HCT116 (cell line): ENCODE measurements around the gene GRB7.

Experiments
- EZH2phosphoT487 ChIP-seq: fragments of 200-600 bp; IDR thresholded peaks from 2 replicates; pipeline ENCODE4 v1.6.1; 2018; ENCODE audit warnings: antibody characterized with exemption, borderline replicate concordance
- POLR2A ChIP-seq: IDR thresholded peaks from 2 replicates; pipeline ENCODE4 v1.7.0; 2011; ENCODE audit warnings: borderline replicate concordance; ENCODE audit not compliant: insufficient read depth, insufficient read length; ENCODE audit errors: extremely low read depth
- YY1 ChIP-seq: IDR thresholded peaks from 2 replicates; pipeline ENCODE4 v1.6.1; 2011; ENCODE audit warnings: low read length, low read depth, moderate library complexity, mild to moderate bottlenecking; ENCODE audit not compliant: insufficient replicate concordance; ENCODE audit errors: extremely low read depth
- TF ChIP-seq, protein P1 (sequence below): IDR thresholded peaks from 2 replicates; pipeline ENCODE4 v1.6.1; 2012
- TF ChIP-seq, protein P2 (sequence below), 3 experiments: fragments of 200-600 bp in 1 of 3; sonication (generic) in 1 of 3; IDR thresholded peaks in 2 of 3; conservative IDR thresholded peaks in 1 of 3; 2 replicates each; pipeline ENCODE4 v1.5.1; 2012 to 2017; ENCODE audit warnings: low read depth in 2 of 3, low read length in 2 of 3, antibody characterized with exemption in 1 of 3, borderline replicate concordance in 1 of 3, control low read depth in 1 of 3, mild to moderate bottlenecking in 1 of 3, mixed read lengths in 1 of 3, mixed run types in 1 of 3, moderate library complexity in 1 of 3; ENCODE audit not compliant: insufficient read depth in 1 of 3

GRCh38 chr17:39772415-39772814, 34.7 kb downstream of the GRB7 start:
- TF ChIP-seq, protein P1, sequence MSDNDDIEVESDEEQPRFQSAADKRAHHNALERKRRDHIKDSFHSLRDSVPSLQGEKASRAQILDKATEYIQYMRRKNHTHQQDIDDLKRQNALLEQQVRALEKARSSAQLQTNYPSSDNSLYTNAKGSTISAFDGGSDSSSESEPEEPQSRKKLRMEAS, result no peak
- TF ChIP-seq EZH2phosphoT487 (no peak), POLR2A (no peak), YY1 (no peak)
- TF ChIP-seq, protein P2, sequence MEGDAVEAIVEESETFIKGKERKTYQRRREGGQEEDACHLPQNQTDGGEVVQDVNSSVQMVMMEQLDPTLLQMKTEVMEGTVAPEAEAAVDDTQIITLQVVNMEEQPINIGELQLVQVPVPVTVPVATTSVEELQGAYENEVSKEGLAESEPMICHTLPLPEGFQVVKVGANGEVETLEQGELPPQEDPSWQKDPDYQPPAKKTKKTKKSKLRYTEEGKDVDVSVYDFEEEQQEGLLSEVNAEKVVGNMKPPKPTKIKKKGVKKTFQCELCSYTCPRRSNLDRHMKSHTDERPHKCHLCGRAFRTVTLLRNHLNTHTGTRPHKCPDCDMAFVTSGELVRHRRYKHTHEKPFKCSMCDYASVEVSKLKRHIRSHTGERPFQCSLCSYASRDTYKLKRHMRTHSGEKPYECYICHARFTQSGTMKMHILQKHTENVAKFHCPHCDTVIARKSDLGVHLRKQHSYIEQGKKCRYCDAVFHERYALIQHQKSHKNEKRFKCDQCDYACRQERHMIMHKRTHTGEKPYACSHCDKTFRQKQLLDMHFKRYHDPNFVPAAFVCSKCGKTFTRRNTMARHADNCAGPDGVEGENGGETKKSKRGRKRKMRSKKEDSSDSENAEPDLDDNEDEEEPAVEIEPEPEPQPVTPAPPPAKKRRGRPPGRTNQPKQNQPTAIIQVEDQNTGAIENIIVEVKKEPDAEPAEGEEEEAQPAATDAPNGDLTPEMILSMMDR (IDR thresholded peaks at IDR 0.05 in 2 of 3, conservative IDR thresholded peaks at IDR 0.05 in 1 of 3; ENCODE audit: borderline replicate concordance in 1 of 3, insufficient read depth in 1 of 3, low read depth in 2 of 3, low read length in 2 of 3), result no peak
